ENCODE data around the gene ITGB3BP. TPM values are rescaled to one million over a fixed set of nuclear protein-coding genes. Genes with fewer than 3 reads are reported as not detected.

ITGB3BP gene
- total RNA-seq: 13.7 and 15.1 TPM in 2 replicates

GRCh38 chr1:63522891-63523728, at the start of gene ITGB3BP, which contains the start of gene EFCAB7:
Gene ITGB3BP (minus strand): TSS chr1:63523225. CDS start chr1:63523133, 92 bp downstream.
Gene EFCAB7 (plus strand): TSS chr1:63523525. CDS start chr1:63525573, 2,048 bp downstream.

Small RNA genes lying within 50 kb of the gene (small RNA-seq; reads per million reads assigned to genes)
- gene RF02105 (not detected), gene RF02106 (not detected), gene RF02107 (not detected), gene RF02108 (not detected), gene RF02109 (not detected), gene RF02110 (not detected), gene RN7SL488P (not detected), gene RNU7-123P (not detected)

Other genes starting within 250 kb of the ITGB3BP start
- not detected in 2 replicates for gene FOXD3, start 200.7 kb downstream of the ITGB3BP start, total RNA-seq
- gene ALG6, start 155.6 kb downstream of the ITGB3BP start, total RNA-seq: 8.4 and 9.1 TPM in 2 replicates
- gene EFCAB7, start 300 bp upstream of the ITGB3BP start, total RNA-seq: 5.5 and 9.6 TPM in 2 replicates
- gene PGM1, start 70.2 kb upstream of the ITGB3BP start, total RNA-seq: 77.4 and 81.3 TPM in 2 replicates